Measurements from ENCODE around the gene RINT1.

RINT1 gene

GRCh38 chr7:105610165-105610930 is 78.3 kb downstream of the RINT1 start:
- no peak for DNase-seq (ENCODE audit: low spot score)
- no peak for TF ChIP-seq CTCF (conservative IDR thresholded peaks at IDR 0.05; ENCODE audit: low read depth)
- POLR2A ChIA-PET (ENCODE audit: low non-redundant PET) = no interaction called here
- no peak overlapping the region for H3K27ac ChIP-seq
- CTCF ChIA-PET = no interaction called here

GRCh38 chr7:105611856-105612775 is 80.1 kb downstream of the RINT1 start:
- CTCF ChIA-PET = no interaction called here
- no peak for TF ChIP-seq CTCF (conservative IDR thresholded peaks at IDR 0.05; ENCODE audit: low read depth)

GRCh38 chr7:105612806-105613205 is 80.8 kb downstream of the RINT1 start:
- CTCF ChIA-PET = interaction anchor here (0.6 kb wide), 1 partner anchor 77 kb away, joined by 6 read pairs; no protein-coding TSS in a partner anchor

More at GRCh38 chr7:105611856-105612775, 80.1 kb downstream of the RINT1 start:
- no peak for DNase-seq (ENCODE audit: low spot score)
- POLR2A ChIA-PET (ENCODE audit: low non-redundant PET) = no interaction called here
- H3K27ac ChIP-seq = no peak overlapping the region

GRCh38 chr7:105613611-105614330 is 81.8 kb downstream of the RINT1 start:
- POLR2A ChIA-PET (ENCODE audit: low non-redundant PET) = no interaction called here
- no peak for DNase-seq (ENCODE audit: low spot score)
- no peak for TF ChIP-seq CTCF (conservative IDR thresholded peaks at IDR 0.05; ENCODE audit: low read depth)
- no peak overlapping the region for H3K27ac ChIP-seq
- CTCF ChIA-PET = no interaction called here

More at GRCh38 chr7:105612806-105613205, 80.8 kb downstream of the RINT1 start:
- H3K27ac ChIP-seq = no peak overlapping the region
- no peak for DNase-seq (ENCODE audit: low spot score)
- POLR2A ChIA-PET (ENCODE audit: low non-redundant PET) = no interaction called here
- TF ChIP-seq CTCF (conservative IDR thresholded peaks at IDR 0.05; ENCODE audit: low read depth) = no peak

GRCh38 chr7:105614341-105614840 is 82.4 kb downstream of the RINT1 start:
- no peak overlapping the region for H3K27ac ChIP-seq
- TF ChIP-seq CTCF (conservative IDR thresholded peaks at IDR 0.05; ENCODE audit: low read depth) = no peak
- ChIA-PET CTCF (no interaction called here), POLR2A (ENCODE audit: low non-redundant PET) (no interaction called here)
- DNase-seq (ENCODE audit: low spot score) = no peak
